HEK293 (cell line): ENCODE measurements around the gene VSIR.

Experiments
- CTCF ChIA-PET: fragments of 350-600 bp; formaldehyde crosslinking; extraction: SDS; loops from one replicate; lab custom pipeline; 2021; ENCODE audit warnings: antibody characterized with exemption; lab: Yijun Ruan, JAX
- POLR2A ChIA-PET: fragments of 300-600 bp; formaldehyde crosslinking; extraction: SDS; loops from one replicate; lab custom pipeline; 2020; ENCODE audit warnings: antibody characterized with exemption, inconsistent platforms; lab: Yijun Ruan, JAX
- H3K27ac ChIP-seq: fragments of 200-500 bp; sonication (Bioruptor generic); 2 replicates; pipeline ENCODE4 v1.5.1; 2014; ENCODE audit warnings: low read depth, low read length, control low read depth, inconsistent platforms; ENCODE audit errors: extremely low read depth
- H3K36me3 ChIP-seq, 2 experiments: fragments of 200-500 bp in 1 of 2; sonication (Bioruptor generic) in 1 of 2; 1 replicate in 1 of 2; 2 replicates in 1 of 2; pipeline ENCODE4 v1.5.1; 2014 to 2017; ENCODE audit warnings: inconsistent platforms in 2 of 2, low read length in 2 of 2; ENCODE audit not compliant: control insufficient read depth in 2 of 2, insufficient read depth in 1 of 2
- H3K4me1 ChIP-seq: fragments of 200-500 bp; sonication (Bioruptor generic); 2 replicates; pipeline ENCODE4 v1.5.1; 2014; ENCODE audit warnings: mild to moderate bottlenecking, low read length, inconsistent platforms; ENCODE audit not compliant: control insufficient read depth, insufficient read depth
- H3K4me3 ChIP-seq: 2 replicates; pipeline ENCODE4 v1.5.1; 2011; ENCODE audit warnings: low read depth, mild to moderate bottlenecking, control low read depth, low read length, moderate library complexity
- H3K9me3 ChIP-seq: fragments of 200-500 bp; sonication (Bioruptor generic); 2 replicates; pipeline ENCODE4 v1.5.1; 2014; ENCODE audit warnings: low read depth, low read length, inconsistent platforms; ENCODE audit not compliant: control insufficient read depth, insufficient read depth
- KLF1 ChIP-seq: fragments of 450-650 bp; formaldehyde crosslinking; IDR thresholded peaks from 2 replicates; pipeline ENCODE4 v1.5.1; 2016; ENCODE audit warnings: missing biosample characterization, missing genetic modification characterization
- REST ChIP-seq: fragments of 450-650 bp; formaldehyde crosslinking; IDR thresholded peaks from 2 replicates; pipeline ENCODE4 v1.5.1; 2016; ENCODE audit warnings: missing biosample characterization, missing genetic modification characterization
- ZEB2 ChIP-seq: fragments of 450-650 bp; formaldehyde crosslinking; IDR thresholded peaks from 2 replicates; pipeline ENCODE4 v1.5.1; 2016; ENCODE audit warnings: missing biosample characterization, missing genetic modification characterization
- ZIC2 ChIP-seq: fragments of 450-650 bp; formaldehyde crosslinking; IDR thresholded peaks from 2 replicates; pipeline ENCODE4 v1.5.1; 2016; ENCODE audit warnings: missing biosample characterization, missing genetic modification characterization
- ZNF112 ChIP-seq: fragments of 450-650 bp; formaldehyde crosslinking; IDR thresholded peaks from 2 replicates; pipeline ENCODE4 v1.5.0; 2017; ENCODE audit warnings: missing biosample characterization, missing genetic modification characterization
- ZNF138 ChIP-seq: fragments of 450-650 bp; formaldehyde crosslinking; IDR thresholded peaks from 2 replicates; pipeline ENCODE4 v1.5.1; 2016; ENCODE audit warnings: missing biosample characterization, missing genetic modification characterization, borderline replicate concordance
- ZNF221 ChIP-seq: fragments of 450-650 bp; formaldehyde crosslinking; IDR thresholded peaks from 2 replicates; pipeline ENCODE4 v1.5.1; 2017; ENCODE audit warnings: missing biosample characterization, missing genetic modification characterization, borderline replicate concordance
- ZNF529 ChIP-seq: fragments of 450-650 bp; formaldehyde crosslinking; IDR thresholded peaks from 2 replicates; pipeline ENCODE4 v1.5.1; 2017; ENCODE audit warnings: missing genetic modification characterization, missing biosample characterization; ENCODE audit not compliant: insufficient replicate concordance
- ZNF600 ChIP-seq: fragments of 450-650 bp; formaldehyde crosslinking; IDR thresholded peaks from 2 replicates; pipeline ENCODE4 v1.5.1; 2016; ENCODE audit warnings: missing biosample characterization, missing genetic modification characterization
- ZNF654 ChIP-seq: fragments of 450-650 bp; formaldehyde crosslinking; IDR thresholded peaks from 2 replicates; pipeline ENCODE4 v1.5.1; 2016; ENCODE audit warnings: low read depth, missing biosample characterization, missing genetic modification characterization
- ZNF768 ChIP-seq: fragments of 450-650 bp; formaldehyde crosslinking; IDR thresholded peaks from 2 replicates; pipeline ENCODE4 v1.5.1; 2018; ENCODE audit warnings: missing biosample characterization, mild to moderate bottlenecking, missing genetic modification characterization
- ZNF777 ChIP-seq: fragments of 450-650 bp; formaldehyde crosslinking; IDR thresholded peaks from 2 replicates; pipeline ENCODE4 v1.5.1; 2017; ENCODE audit warnings: missing biosample characterization, missing genetic modification characterization, borderline replicate concordance
- TF ChIP-seq, protein P1 (sequence below): fragments of 450-650 bp; formaldehyde crosslinking; IDR thresholded peaks from 2 replicates; pipeline ENCODE4 v1.5.1; 2017; ENCODE audit warnings: missing biosample characterization, missing genetic modification characterization

VSIR gene

GRCh38 chr10:71753960-71754505 lies 19.3 kb downstream of the VSIR start:
- CTCF ChIA-PET: interaction anchor here (0.7 to 1.8 kb wide), 2 partner anchors 7 to 46 kb away, joined by 3 to 4 read pairs; no protein-coding TSS in a partner anchor
- H3K27ac ChIP-seq: no peak overlapping the region
- H3K4me1 ChIP-seq: no peaks in the 10 kb centered on the region
- H3K9me3 ChIP-seq: no peaks in the 10 kb centered on the region
- H3K4me3 ChIP-seq: no peak overlapping the region
- POLR2A ChIA-PET: no interaction called here
- TF ChIP-seq ZNF768 (tag by site-specific recombination) (no peak), ZNF112 (tag by site-specific recombination) (no peak), KLF1 (tag by site-specific recombination) (no peak), ZNF654 (tag by site-specific recombination) (no peak), ZEB2 (tag by site-specific recombination) (no peak), ZNF138 (tag by site-specific recombination) (no peak), ZNF777 (tag by site-specific recombination) (no peak), ZNF529 (tag by site-specific recombination) (no peak), ZIC2 (tag by site-specific recombination) (no peak)
- no peaks in the 10 kb centered on the region for H3K36me3 ChIP-seq

GRCh38 chr10:71753091-71753959 lies 20.0 kb downstream of the VSIR start:
- Histone ChIP-seq H3K4me1 (no peaks in the 10 kb centered on the region), H3K36me3 (no peaks in the 10 kb centered on the region), H3K4me3 (no peak overlapping the region), H3K9me3 (no peaks in the 10 kb centered on the region), H3K27ac (no peak overlapping the region)
- CTCF ChIA-PET: interaction anchor here (1.4 kb wide), 1 partner anchor 20 kb away, joined by 8 read pairs; the partner anchor contains the start of gene VSIR
- TF ChIP-seq REST (tag by site-specific recombination): peak; percentile 92
- TF ChIP-seq ZNF600 (tag by site-specific recombination): no peak
- no peak for TF ChIP-seq ZIC2 (tag by site-specific recombination)
- TF ChIP-seq ZNF221: no peak
- TF ChIP-seq, protein P1, sequence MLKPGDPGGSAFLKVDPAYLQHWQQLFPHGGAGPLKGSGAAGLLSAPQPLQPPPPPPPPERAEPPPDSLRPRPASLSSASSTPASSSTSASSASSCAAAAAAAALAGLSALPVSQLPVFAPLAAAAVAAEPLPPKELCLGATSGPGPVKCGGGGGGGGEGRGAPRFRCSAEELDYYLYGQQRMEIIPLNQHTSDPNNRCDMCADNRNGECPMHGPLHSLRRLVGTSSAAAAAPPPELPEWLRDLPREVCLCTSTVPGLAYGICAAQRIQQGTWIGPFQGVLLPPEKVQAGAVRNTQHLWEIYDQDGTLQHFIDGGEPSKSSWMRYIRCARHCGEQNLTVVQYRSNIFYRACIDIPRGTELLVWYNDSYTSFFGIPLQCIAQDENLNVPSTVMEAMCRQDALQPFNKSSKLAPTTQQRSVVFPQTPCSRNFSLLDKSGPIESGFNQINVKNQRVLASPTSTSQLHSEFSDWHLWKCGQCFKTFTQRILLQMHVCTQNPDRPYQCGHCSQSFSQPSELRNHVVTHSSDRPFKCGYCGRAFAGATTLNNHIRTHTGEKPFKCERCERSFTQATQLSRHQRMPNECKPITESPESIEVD (tag by site-specific recombination): no peak
- POLR2A ChIA-PET: interaction anchor here (0.6 kb wide), 1 partner anchor 435 kb away, joined by 3 read pairs; the partner anchor contains the start of gene SLC29A3
